HG02852 (cell line): ENCODE data around the gene DNTTIP2.
"Not testable (repeated sequence)": the region's sequence is repeated elsewhere in the genome, so short reads cannot be mapped to it uniquely, and the experiment has no call there.

Source experiments
- ATAC-seq: cut with Tn5 transposase; IDR thresholded peaks from one replicate; pipeline ENCODE4 v1.9.1; 2021; ENCODE audit warnings: mild to moderate bottlenecking, moderate library complexity; ENCODE audit not compliant: unreplicated experiment

The DNTTIP2 gene, protein sequence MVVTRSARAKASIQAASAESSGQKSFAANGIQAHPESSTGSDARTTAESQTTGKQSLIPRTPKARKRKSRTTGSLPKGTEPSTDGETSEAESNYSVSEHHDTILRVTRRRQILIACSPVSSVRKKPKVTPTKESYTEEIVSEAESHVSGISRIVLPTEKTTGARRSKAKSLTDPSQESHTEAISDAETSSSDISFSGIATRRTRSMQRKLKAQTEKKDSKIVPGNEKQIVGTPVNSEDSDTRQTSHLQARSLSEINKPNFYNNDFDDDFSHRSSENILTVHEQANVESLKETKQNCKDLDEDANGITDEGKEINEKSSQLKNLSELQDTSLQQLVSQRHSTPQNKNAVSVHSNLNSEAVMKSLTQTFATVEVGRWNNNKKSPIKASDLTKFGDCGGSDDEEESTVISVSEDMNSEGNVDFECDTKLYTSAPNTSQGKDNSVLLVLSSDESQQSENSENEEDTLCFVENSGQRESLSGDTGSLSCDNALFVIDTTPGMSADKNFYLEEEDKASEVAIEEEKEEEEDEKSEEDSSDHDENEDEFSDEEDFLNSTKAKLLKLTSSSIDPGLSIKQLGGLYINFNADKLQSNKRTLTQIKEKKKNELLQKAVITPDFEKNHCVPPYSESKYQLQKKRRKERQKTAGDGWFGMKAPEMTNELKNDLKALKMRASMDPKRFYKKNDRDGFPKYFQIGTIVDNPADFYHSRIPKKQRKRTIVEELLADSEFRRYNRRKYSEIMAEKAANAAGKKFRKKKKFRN

DNA sequence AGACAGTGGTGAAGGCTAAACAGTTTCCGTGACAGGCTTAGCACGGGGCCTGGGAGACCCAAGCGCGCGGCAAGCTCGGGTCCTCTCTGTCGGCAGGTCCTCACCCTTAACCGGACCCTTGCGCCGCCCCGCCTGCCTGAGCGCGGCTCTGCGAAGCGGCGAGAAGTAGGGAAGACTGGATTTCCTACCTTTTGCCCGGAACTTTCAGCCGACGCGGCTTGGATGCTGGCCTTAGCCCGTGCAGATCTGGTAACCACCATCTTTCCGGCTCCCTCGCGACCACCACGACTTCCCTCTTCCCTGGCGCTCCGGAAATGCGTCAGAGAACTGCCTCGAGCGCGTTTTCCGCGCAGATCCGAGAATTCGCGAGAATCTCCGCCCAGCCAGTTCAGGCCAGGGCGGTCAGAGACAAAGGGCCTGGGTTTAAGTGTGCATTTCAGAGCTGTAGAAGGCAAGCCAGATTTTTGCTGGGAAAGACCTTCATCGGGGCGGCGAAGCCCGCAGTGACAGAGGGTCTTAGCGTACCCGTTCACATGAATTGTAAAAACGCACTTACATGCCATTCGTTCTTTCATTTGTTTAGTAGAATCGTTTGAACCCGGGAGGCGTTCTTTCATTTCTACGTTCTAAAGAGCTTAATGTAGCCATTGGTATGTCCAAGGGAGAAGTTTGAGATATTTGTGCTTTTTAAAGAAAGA lies at the start of gene DNTTIP2:
Gene DNTTIP2, minus strand, starts transcription at position 318 of the 698 bp plus-strand sequence. Its CDS starts 58 bp downstream, at position 260.
- peak; percentile 95 for ATAC-seq

DNA sequence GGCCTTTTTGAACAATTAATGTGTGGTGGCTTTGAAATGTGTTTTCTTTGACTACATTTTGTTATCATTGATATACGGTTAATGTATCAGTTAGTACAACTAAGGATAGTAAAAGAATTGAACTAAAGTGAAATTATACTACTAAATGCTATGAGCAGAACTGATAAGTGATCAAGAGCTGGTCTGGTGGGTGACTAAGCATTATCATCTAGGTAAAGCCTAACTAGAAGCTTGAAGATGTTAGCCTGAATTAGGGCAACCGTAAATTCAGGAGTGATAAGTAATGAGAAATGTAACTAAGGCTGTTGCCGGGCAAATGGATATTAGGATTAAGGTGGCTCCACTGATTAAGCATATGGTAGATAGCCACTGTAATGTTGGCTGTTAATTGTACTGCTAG lies 46.2 kb upstream of the DNTTIP2 start:
- no peak for ATAC-seq

DNA sequence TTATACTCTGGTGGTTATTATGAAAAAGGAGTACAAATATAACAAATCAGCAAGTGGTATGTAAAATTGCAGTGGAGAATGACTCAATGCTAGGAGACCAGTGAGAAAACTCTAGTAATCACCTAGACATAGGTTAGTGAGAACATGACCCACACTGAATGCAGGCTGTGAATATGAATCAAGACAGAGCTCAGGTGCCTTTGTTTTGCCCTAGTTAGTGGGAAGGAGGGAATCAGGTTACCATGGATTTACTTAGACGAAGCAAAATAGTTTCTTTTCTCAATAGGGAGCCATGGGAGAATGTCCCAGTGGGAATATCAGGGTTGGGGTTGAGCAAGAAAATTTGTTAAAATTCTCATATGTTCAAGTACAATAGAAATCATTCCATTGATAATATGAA lies 40.8 kb upstream of the DNTTIP2 start:
- no peak for ATAC-seq

DNA sequence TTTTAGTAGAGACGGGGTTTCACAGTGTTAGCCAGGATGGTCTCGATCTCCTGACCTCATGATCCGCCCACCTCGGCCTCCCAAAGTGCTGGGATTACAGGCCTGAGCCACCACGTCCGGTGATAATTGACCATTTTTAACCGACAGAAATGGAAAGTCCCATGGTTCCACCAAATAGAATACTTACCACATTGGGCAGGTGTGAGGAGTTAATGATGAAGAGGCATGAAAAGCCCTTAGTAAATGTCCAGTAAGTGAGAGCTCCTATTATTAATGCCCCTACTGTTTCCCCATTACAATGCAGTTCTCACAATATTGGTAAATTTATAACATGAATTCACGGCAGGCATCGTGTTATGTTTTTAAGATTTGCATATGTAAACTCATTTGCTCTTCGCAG lies 38.3 kb upstream of the DNTTIP2 start:
- no peak for ATAC-seq

- not testable (repeated sequence) for ATAC-seq
These were observed 31.9 kb upstream of the DNTTIP2 start for GRCh38 chr1:93910880-93911279.

- no peak for ATAC-seq
These were observed 31.3 kb upstream of the DNTTIP2 start for GRCh38 chr1:93910305-93910704.

GRCh38 chr1:93909146-93910050 lies 30.4 kb upstream of the DNTTIP2 start, which contains the start of gene GCLM:
Gene GCLM (minus strand): TSS chr1:93909430. CDS start chr1:93909163, 267 bp downstream.
- peak; percentile 93 for ATAC-seq

- ATAC-seq = peak; percentile 40
These were observed 29.6 kb upstream of the DNTTIP2 start for GRCh38 chr1:93908394-93909145.

- ATAC-seq = no peak
These were observed 28.7 kb upstream of the DNTTIP2 start for GRCh38 chr1:93907718-93908117.

GRCh38 chr1:93906480-93906879 lies 27.5 kb upstream of the DNTTIP2 start:
- no peak for ATAC-seq

- no peak for ATAC-seq
These were observed 26.7 kb upstream of the DNTTIP2 start for GRCh38 chr1:93905734-93906133.

GRCh38 chr1:93905051-93905450 lies 26.0 kb upstream of the DNTTIP2 start:
- ATAC-seq = no peak

DNA sequence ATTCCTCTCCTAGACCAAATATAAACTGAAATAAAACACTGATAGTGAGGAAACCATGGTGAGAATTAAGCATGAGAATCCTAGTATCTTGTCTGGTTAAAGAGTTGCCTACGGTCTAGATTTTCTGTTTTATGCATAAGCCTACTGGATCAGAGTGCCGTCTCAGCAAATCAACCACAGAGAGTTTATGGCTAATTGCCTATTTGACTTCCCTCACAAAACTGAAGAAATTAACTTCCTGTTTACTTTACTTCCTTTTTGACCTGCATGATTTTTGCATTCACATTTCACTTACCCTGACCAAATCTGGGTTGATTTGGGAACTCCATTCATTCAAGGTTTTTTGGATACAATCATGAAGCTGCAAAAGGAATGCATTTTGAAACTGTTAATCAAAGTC lies 25.2 kb upstream of the DNTTIP2 start:
- ATAC-seq = no peak

DNA sequence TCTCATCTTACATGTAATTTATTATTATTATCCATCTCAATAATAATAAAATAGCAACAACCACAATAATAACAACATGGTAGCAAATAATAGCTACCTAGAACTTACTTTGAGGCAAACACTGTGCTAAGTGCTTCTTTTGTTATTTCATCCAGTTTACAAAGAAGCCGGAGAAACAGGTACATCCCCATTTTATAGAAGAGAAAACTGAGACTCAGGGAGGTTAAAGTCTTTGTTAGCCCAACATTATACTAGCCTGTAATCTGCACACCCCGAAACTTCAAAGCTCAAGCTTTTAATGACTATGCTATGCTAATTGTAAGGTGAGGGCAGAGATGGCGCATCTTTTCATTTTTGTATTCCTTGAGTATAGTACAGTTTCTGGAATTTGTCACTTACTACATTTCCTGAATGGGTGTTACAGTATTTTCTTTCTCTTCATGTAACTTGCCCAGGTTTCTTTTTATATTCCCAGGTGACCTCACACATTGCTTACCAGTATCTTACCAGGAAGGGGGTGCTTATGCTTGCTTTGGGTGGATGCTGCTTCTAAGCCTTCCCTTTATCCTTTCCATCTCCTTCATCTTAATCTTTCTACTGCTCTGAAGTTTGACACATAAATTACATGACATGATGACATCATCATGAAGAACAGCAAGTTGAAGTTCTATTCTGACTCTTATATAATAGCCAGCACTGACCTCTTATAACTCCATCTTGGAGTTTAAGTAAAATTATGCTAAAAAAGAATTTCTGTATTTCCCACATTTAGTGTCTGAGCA lies 21.9 kb upstream of the DNTTIP2 start:
- no peak for ATAC-seq

- no peak for ATAC-seq
These were observed 20.7 kb upstream of the DNTTIP2 start for GRCh38 chr1:93899543-93900207.

DNA sequence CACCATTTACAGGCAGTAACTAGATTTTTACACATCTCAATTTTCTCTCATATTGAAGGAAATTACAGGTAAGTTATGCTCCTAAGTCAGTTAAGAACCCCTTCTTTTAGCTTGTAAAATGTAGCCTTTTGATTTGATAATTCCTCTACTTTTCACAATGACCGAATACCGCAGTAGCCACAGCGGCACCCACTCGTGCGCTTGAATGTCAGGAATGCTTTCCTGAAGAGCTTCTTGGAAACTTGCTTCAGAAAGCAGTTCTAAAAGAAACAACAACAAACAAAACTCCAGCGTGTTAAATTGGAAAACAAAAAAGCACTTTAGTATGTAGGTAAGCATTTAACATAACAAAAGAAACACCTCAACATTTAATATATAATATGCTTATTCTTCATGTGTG lies 9.9 kb upstream of the DNTTIP2 start:
- no peak for ATAC-seq

- no peak for ATAC-seq
These were observed 3.3 kb upstream of the DNTTIP2 start for GRCh38 chr1:93882269-93882668.

- ATAC-seq = no peak
These were observed 1.7 kb upstream of the DNTTIP2 start for GRCh38 chr1:93880731-93881130.
